Osteoblast (primary cell): ENCODE measurements around the gene GLIPR1. TPM values are rescaled to one million over a fixed set of nuclear protein-coding genes. Genes with fewer than 3 reads are reported as not detected.

Experiments used
- DNase-seq: peaks from one replicate; pipeline ENCODE4 v3.0.0; 2011; ENCODE audit warnings: low spot score, mixed read lengths; ENCODE audit not compliant: insufficient read length; ENCODE audit errors: missing footprints
- H2AFZ ChIP-seq: 2 replicates; pipeline ENCODE4 v1.6.0; 2011; ENCODE audit warnings: mild to moderate bottlenecking, low read length
- H3K27ac ChIP-seq: 2 replicates; pipeline ENCODE4 v1.5.1; 2011; ENCODE audit warnings: mild to moderate bottlenecking, low read depth, low read length, moderate library complexity
- H3K27me3 ChIP-seq: 2 replicates; pipeline ENCODE4 v1.6.0; 2012; ENCODE audit warnings: mild to moderate bottlenecking, control low read depth, inconsistent platforms, low read length, moderate library complexity; ENCODE audit not compliant: insufficient read depth
- H3K36me3 ChIP-seq: 2 replicates; pipeline ENCODE4 v1.5.1; 2011; ENCODE audit warnings: mild to moderate bottlenecking, low read length, control low read depth, moderate library complexity; ENCODE audit not compliant: insufficient read depth
- H3K4me1 ChIP-seq: 2 replicates; pipeline ENCODE4 v1.5.1; 2011; ENCODE audit warnings: mild to moderate bottlenecking, low read length, control low read depth, moderate library complexity; ENCODE audit not compliant: insufficient read depth
- H3K4me2 ChIP-seq: 2 replicates; pipeline ENCODE4 v1.6.0; 2011; ENCODE audit warnings: mild to moderate bottlenecking, low read length; ENCODE audit not compliant: insufficient read depth
- H3K4me3 ChIP-seq: fragments of 200-600 bp; sonication (generic); 3 replicates; pipeline ENCODE4 v1.5.1; 2012; ENCODE audit warnings: mild to moderate bottlenecking, low read length, inconsistent platforms; ENCODE audit not compliant: insufficient read depth
- H3K79me2 ChIP-seq: 2 replicates; pipeline ENCODE4 v1.6.0; 2012; ENCODE audit warnings: mild to moderate bottlenecking, low read length, control low read depth, inconsistent platforms; ENCODE audit not compliant: insufficient read depth
- H3K9me3 ChIP-seq: 2 replicates; pipeline ENCODE4 v1.5.1; 2011; ENCODE audit warnings: low read depth, low read length, control low read depth
- H4K20me1 ChIP-seq: 2 replicates; pipeline ENCODE4 v1.6.0; 2012; ENCODE audit warnings: mild to moderate bottlenecking, low read length, control low read depth; ENCODE audit not compliant: insufficient read depth
- total RNA-seq: library from RNA; depleted of rRNA; stranded (reverse); fragments of >200 nt; gene quantifications from 2 replicates; pipeline ENCODE4 v1.2.3, GENCODE V29; 2012
- TF ChIP-seq, protein P1 (sequence below): IDR thresholded peaks from 2 replicates; pipeline ENCODE4 v1.5.1; 2011; ENCODE audit warnings: mild to moderate bottlenecking, low read depth, low read length, moderate library complexity; ENCODE audit errors: extremely low read depth

GLIPR1 gene
- total RNA-seq, 1 donor: 83.2 TPM

DNA sequence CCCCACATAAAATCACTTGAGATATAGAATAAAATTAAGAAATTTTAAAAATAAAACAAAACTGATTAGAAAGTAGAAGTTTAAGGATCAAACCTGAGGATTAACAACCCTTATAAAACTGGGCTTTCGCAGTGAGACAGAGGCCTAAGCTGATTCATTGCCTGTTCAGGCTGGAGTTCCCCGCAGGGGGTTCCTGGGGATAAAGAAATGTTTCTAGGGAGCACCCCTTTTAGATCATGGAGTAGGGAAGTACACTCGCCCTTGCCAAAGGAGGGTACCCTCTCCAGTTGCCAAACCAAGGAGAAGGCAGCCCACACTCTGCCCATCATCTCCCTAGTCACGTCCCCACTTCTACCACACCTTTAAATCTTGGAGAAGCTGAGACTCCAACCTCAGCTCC is 6.8 kb downstream of the GLIPR1 start:
- Histone ChIP-seq H3K79me2 (peaks cover 80% of the 10 kb centered on the region), H3K9me3 (no peaks in the 10 kb centered on the region), H3K4me1 (peaks cover 72% of the 10 kb centered on the region), H3K27me3 (no peaks in the 10 kb centered on the region), H3K36me3 (peaks cover 82% of the 10 kb centered on the region), H4K20me1 (peaks cover 2% of the 10 kb centered on the region), H2AFZ (no peak overlapping the region), H3K27ac (peak overlapping the region; percentile 52), H3K4me2 (peak overlapping the region; percentile 37), H3K4me3 (no peak overlapping the region)
- TF ChIP-seq, protein P1, sequence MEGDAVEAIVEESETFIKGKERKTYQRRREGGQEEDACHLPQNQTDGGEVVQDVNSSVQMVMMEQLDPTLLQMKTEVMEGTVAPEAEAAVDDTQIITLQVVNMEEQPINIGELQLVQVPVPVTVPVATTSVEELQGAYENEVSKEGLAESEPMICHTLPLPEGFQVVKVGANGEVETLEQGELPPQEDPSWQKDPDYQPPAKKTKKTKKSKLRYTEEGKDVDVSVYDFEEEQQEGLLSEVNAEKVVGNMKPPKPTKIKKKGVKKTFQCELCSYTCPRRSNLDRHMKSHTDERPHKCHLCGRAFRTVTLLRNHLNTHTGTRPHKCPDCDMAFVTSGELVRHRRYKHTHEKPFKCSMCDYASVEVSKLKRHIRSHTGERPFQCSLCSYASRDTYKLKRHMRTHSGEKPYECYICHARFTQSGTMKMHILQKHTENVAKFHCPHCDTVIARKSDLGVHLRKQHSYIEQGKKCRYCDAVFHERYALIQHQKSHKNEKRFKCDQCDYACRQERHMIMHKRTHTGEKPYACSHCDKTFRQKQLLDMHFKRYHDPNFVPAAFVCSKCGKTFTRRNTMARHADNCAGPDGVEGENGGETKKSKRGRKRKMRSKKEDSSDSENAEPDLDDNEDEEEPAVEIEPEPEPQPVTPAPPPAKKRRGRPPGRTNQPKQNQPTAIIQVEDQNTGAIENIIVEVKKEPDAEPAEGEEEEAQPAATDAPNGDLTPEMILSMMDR: no peak
- no peak for DNase-seq

DNA sequence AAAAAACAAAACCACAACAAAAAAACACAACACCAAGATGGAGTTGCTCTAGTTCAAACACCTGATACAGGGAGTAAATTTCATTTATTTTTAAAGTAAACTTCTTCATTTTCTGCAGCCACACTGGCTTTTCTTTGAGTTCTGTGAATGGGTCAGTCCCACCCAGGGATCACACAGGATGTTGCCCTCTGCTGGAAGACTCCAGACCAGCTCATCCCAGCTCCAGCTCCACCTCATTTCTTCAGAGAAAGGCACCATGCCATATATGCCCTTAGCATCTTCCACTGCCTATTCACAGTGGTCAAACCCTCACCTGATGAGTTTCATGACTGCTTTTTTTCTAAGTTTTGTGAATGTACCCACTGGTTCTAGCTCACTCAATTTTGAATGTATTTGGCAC is 8.0 kb downstream of the GLIPR1 start:
- Histone ChIP-seq H2AFZ (no peak overlapping the region), H3K4me2 (peak overlapping the region; percentile 49), H4K20me1 (peaks cover 5% of the 10 kb centered on the region), H3K36me3 (peaks cover 82% of the 10 kb centered on the region), H3K4me1 (peaks cover 65% of the 10 kb centered on the region), H3K79me2 (peaks cover 80% of the 10 kb centered on the region), H3K27ac (peak overlapping the region; percentile 9), H3K27me3 (no peaks in the 10 kb centered on the region), H3K9me3 (no peaks in the 10 kb centered on the region), H3K4me3 (no peak overlapping the region)
- TF ChIP-seq, protein P1: peak; percentile 62
- peak; percentile 57 for DNase-seq

DNA sequence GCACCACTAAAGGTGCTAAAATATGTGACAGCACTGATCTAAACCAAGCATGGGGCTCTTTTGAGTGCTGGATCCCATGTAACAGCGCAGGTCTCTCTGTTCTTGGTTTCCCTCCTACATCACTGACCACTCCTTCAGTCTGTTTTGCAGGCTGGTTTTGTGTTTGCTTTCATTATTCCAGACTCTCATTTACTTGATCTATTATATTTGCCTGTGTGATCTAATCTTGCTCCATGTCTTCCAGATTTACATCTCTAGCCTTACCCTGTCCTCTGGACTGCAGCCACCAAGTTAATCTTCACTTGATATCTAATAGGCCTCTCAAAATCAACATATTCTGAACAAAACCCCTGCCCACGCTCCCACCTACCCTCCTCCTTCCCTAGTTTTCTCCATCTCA is 8.6 kb downstream of the GLIPR1 start:
- peaks cover 80% of the 10 kb centered on the region for H3K79me2 ChIP-seq
- H3K36me3 ChIP-seq: peaks cover 82% of the 10 kb centered on the region
- TF ChIP-seq, protein P1: no peak
- no peak for DNase-seq
- H4K20me1 ChIP-seq: peaks cover 5% of the 10 kb centered on the region
- peaks cover 59% of the 10 kb centered on the region for H3K4me1 ChIP-seq
- H3K9me3 ChIP-seq: no peaks in the 10 kb centered on the region
- H2AFZ ChIP-seq: no peak overlapping the region
- H3K27ac ChIP-seq: peak overlapping the region; percentile 53
- H3K4me2 ChIP-seq: peak overlapping the region; percentile 49
- H3K27me3 ChIP-seq: no peaks in the 10 kb centered on the region
- H3K4me3 ChIP-seq: no peak overlapping the region

DNA sequence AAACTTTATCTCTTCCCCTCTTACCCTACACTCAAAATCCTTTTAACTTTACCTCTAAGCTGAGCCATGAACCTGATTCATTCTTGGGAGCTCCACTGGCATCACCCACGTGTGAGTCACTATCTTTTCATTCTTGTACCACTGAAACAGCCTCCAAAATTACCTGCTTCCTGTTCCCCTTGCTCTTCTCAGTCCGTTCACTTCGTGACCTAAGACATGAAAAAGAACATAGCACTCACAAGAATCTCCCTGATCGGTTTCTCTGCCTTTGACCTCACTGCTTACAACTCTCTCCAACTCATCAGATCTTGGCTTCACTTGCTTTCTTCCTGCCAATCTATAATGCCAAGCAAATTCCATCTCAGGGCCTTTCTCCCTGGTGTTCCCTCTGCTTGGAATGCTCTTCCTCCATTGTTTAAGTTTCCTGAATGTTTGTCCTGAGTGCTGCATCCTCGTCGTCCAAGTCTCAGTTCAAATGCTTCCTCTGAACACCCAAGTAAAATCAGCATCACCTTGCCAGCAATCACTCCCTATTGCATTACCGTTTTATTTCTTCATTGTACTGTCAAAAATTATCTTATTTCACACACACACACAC is 9.2 kb downstream of the GLIPR1 start:
- TF ChIP-seq, protein P1: no peak
- H3K27ac ChIP-seq: peak overlapping the region; percentile 53
- no peak overlapping the region for H2AFZ ChIP-seq
- H3K4me1 ChIP-seq: peaks cover 53% of the 10 kb centered on the region
- H3K79me2 ChIP-seq: peaks cover 80% of the 10 kb centered on the region
- peak; percentile 68 for DNase-seq
- peak overlapping the region; percentile 49 for H3K4me2 ChIP-seq
- H3K36me3 ChIP-seq: peaks cover 84% of the 10 kb centered on the region
- H4K20me1 ChIP-seq: peaks cover 5% of the 10 kb centered on the region
- no peaks in the 10 kb centered on the region for H3K9me3 ChIP-seq
- H3K4me3 ChIP-seq: peak overlapping the region; percentile 4
- H3K27me3 ChIP-seq: no peaks in the 10 kb centered on the region
